RWPE2 (cell line): ENCODE results near the gene MMRN2.

Experiments used
- ATAC-seq: fragments of 200-7000 bp; cut with Tn5 transposase; 3 replicates; pipeline ENCODE4 v1.9.1; 2021; ENCODE audit warnings: low read depth
- DNase-seq: peaks from one replicate; pipeline ENCODE4 v3.0.0-alpha.2; 2020; ENCODE audit warnings: low spot score
- H3K27ac ChIP-seq: fragments of 450-650 bp; 2 replicates; pipeline ENCODE4 v1.5.1; 2017; ENCODE audit warnings: mild to moderate bottlenecking; ENCODE audit not compliant: poor library complexity, severe bottlenecking
- H3K27me3 ChIP-seq: fragments of 250-450 bp; sonication (Bioruptor Pico); 2 replicates; pipeline ENCODE4 v1.5.1; 2021; ENCODE audit warnings: mild to moderate bottlenecking, moderate library complexity; ENCODE audit not compliant: insufficient read depth, poor library complexity, severe bottlenecking
- H3K36me3 ChIP-seq: fragments of 250-450 bp; sonication (Bioruptor Pico); 2 replicates; pipeline ENCODE4 v1.5.1; 2020; ENCODE audit warnings: low read depth, mild to moderate bottlenecking, moderate library complexity
- H3K4me1 ChIP-seq: fragments of 250-450 bp; sonication (Bioruptor Pico); 2 replicates; pipeline ENCODE4 v1.5.1; 2021; ENCODE audit warnings: mild to moderate bottlenecking, moderate library complexity; ENCODE audit not compliant: insufficient read depth, poor library complexity, severe bottlenecking
- H3K4me3 ChIP-seq: fragments of 250-450 bp; sonication (Bioruptor Pico); 2 replicates; pipeline ENCODE4 v1.5.1; 2021; ENCODE audit warnings: mild to moderate bottlenecking, moderate library complexity; ENCODE audit not compliant: severe bottlenecking
- H3K9me3 ChIP-seq: fragments of 250-450 bp; sonication (Bioruptor Pico); 2 replicates; pipeline ENCODE4 v1.5.1; 2021; ENCODE audit warnings: mild to moderate bottlenecking, moderate library complexity; ENCODE audit not compliant: severe bottlenecking
- CTCF ChIP-seq: fragments of 450-650 bp; IDR thresholded peaks from one replicate; pipeline ENCODE4 v1.5.1; 2017; ENCODE audit warnings: mild to moderate bottlenecking, moderate library complexity; ENCODE audit not compliant: poor library complexity, severe bottlenecking

The MMRN2 gene

GRCh38 chr10:86965986-86966654 is 8.7 kb upstream of the MMRN2 start:
- Histone ChIP-seq H3K4me1 (peaks cover 18% of the 10 kb centered on the region), H3K9me3 (no peaks in the 10 kb centered on the region), H3K27ac (no peak overlapping the region), H3K27me3 (no peaks in the 10 kb centered on the region), H3K36me3 (no peaks in the 10 kb centered on the region; the same call in 1 of the 2 replicates), H3K4me3 (no peak overlapping the region)
- no peak for TF ChIP-seq CTCF
- no peak for ATAC-seq
- DNase-seq: no peak

- Histone ChIP-seq H3K9me3 (no peaks in the 10 kb centered on the region), H3K27ac (no peak overlapping the region), H3K4me3 (no peak overlapping the region), H3K36me3 (no peaks in the 10 kb centered on the region; the same call in 1 of the 2 replicates), H3K27me3 (no peaks in the 10 kb centered on the region), H3K4me1 (peaks cover 19% of the 10 kb centered on the region)
- no peak for DNase-seq
- no peak for TF ChIP-seq CTCF
- no peak for ATAC-seq
Measured at GRCh38 chr10:86964847-86965190, 7.4 kb upstream of the MMRN2 start.

GRCh38 chr10:86964061-86964846 is 6.8 kb upstream of the MMRN2 start:
- H3K9me3 ChIP-seq: no peaks in the 10 kb centered on the region

GRCh38 chr10:86963341-86963919 is 6.0 kb upstream of the MMRN2 start:
- ATAC-seq (no peak), DNase-seq (no peak)
- no peaks in the 10 kb centered on the region; the same call in 1 of the 2 replicates for H3K36me3 ChIP-seq
- H3K9me3 ChIP-seq: no peaks in the 10 kb centered on the region
- no peak for TF ChIP-seq CTCF
- H3K4me3 ChIP-seq: no peak overlapping the region
- H3K27ac ChIP-seq: no peak overlapping the region
- H3K4me1 ChIP-seq: peaks cover 32% of the 10 kb centered on the region
- no peaks in the 10 kb centered on the region for H3K27me3 ChIP-seq

More at GRCh38 chr10:86964061-86964846, 6.8 kb upstream of the MMRN2 start:
- Histone ChIP-seq H3K4me3 (no peak overlapping the region), H3K4me1 (peaks cover 24% of the 10 kb centered on the region), H3K27me3 (no peaks in the 10 kb centered on the region), H3K27ac (no peak overlapping the region), H3K36me3 (no peaks in the 10 kb centered on the region; the same call in 1 of the 2 replicates)
- TF ChIP-seq CTCF: no peak
- DNase-seq: no peak
- no peak for ATAC-seq
